GM20000 (cell line): ENCODE data around the gene UBALD1.

Source experiments
- DNase-seq: peaks from one replicate; pipeline ENCODE4 v3.0.0; 2012; ENCODE audit warnings: low spot score
- TF ChIP-seq, protein P1 (sequence below): IDR thresholded peaks from 2 replicates; pipeline ENCODE4 v1.5.1; 2012; ENCODE audit warnings: mild to moderate bottlenecking, control low read depth; ENCODE audit errors: extremely low read depth, missing control alignments

UBALD1 gene

DNA sequence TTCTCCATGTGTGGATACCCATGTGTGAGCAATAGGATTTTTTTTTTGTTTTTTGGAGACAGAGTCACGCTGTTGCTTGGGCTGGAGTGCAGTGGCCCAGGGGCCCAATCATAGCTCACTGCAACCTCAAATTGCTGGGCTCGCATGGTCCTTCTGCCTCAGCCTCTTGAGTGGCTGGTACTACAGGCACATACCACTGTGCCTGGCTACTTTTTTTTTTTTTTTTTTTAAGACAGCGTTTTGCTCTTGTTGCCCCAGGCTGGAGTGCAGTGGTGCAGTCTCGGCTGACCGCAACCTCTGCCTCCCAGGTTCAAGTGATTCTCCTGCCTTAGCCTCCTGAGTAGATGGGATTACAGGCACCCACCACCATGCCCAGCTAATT is 26.6 kb upstream of the UBALD1 start:
- TF ChIP-seq, protein P1, sequence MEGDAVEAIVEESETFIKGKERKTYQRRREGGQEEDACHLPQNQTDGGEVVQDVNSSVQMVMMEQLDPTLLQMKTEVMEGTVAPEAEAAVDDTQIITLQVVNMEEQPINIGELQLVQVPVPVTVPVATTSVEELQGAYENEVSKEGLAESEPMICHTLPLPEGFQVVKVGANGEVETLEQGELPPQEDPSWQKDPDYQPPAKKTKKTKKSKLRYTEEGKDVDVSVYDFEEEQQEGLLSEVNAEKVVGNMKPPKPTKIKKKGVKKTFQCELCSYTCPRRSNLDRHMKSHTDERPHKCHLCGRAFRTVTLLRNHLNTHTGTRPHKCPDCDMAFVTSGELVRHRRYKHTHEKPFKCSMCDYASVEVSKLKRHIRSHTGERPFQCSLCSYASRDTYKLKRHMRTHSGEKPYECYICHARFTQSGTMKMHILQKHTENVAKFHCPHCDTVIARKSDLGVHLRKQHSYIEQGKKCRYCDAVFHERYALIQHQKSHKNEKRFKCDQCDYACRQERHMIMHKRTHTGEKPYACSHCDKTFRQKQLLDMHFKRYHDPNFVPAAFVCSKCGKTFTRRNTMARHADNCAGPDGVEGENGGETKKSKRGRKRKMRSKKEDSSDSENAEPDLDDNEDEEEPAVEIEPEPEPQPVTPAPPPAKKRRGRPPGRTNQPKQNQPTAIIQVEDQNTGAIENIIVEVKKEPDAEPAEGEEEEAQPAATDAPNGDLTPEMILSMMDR: no peak
- no peak for DNase-seq

DNA sequence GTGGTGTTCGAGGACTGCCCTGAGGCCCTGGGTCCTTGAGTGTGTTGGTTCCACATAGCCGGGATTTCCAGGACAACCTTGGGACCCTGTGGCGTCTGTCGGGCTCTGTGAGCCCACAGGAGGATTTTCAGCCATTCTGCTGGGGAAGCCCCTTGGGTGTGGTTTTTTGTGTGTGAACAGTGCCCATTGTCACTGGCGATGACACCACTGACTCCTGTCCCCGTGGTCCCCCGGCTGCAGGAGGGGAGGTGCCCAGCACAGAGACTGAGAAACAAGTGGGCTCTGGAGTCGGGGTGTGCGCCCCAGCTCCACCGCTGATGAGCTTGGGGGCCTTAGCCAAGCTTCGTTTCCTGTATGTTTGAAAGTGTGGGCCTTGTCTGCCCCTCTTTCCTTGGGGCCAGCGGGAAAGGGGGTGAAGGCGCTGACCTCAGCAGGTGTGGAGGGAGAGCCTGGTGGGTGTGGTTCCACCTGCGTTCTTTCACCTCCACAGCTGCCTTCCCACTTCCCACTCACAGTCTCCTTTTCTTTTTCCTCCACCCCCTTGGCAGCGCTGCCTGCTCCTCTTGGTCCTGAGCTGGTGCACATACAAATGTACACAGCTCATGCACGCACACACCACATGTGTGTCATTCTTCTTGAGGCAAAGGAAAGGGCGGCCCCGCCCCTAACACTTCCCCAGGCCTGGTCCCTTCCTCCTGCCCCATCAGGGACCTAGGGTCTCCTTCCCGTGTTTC is 26.1 kb upstream of the UBALD1 start:
- no peak for DNase-seq
- TF ChIP-seq, protein P1: no peak

GRCh38 chr16:4639899-4640509 is 25.3 kb upstream of the UBALD1 start:
- TF ChIP-seq, protein P1: no peak
- no peak for DNase-seq

DNA sequence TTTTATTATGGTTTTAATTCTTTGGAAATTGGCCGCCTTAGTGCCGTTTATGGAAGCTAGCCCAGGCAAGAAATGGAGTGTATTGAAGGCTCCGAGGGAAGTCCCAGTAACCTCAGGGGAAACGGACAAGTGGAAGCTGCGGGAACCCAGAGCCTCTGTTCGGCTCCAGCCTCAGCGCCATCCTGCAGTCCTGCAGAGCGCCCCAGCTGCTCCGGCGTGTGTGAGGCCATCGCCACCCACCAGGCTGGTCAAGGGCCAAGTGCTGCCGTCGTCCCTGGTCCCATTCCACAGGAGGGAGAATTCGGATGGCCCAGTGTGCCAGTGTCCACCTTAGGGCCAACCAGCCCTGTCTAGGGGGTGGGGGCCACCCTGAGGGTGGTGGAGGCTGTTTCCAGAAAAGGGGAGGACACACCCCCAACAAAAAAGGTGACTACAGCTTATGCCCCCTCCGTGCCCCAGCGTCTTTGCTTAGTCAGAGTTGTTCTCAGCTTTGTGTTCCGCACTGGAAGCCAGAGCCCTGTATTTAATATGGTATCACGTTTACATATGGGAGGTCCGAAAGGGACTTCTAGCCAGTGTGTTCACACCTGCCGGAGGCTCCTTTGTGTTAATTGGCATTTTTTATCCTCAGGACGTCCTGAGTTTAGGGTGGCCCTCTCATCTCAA is 22.9 kb upstream of the UBALD1 start:
- no peak for DNase-seq
- TF ChIP-seq, protein P1: no peak

DNA sequence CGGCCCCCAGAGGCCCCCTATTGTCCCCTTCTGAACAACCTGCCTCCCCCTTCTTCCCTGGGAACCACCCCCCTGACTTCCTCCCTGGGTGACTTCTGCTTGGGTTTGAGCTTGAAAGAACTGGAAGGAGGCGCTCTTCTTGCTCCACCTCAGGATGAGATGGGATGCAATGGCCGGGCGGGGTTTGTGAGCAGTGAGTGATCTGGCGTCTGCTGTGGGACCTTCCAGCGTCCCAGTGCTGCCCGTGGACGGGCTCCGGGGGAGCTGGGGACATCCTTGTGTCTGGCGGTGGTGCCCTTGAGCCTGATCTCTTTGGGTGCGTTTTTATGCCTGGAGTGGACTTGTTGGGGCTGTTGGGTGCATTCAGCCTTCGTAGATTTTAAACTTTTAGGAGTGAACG is 21.5 kb upstream of the UBALD1 start:
- no peak for DNase-seq
- TF ChIP-seq, protein P1: no peak

DNA sequence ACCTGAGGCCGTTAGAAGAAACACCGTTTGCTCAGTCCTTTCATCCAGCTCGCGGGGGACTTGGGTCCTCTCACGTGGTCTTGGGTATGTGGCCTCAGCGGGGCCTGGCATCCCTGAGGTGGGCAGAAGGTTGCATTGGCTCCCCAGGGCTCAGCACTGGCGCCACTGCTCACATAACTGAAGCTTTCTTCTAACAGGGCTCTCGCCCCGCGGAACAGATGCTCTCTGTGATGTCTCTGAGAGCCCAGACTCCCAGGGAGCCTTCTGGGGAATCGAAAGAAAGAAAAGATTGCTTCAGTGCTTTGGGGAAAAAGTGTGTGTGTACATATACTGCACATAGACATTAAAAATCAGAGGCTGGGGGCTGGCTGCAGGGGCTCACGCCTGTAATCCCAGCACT is 20.1 kb upstream of the UBALD1 start:
- DNase-seq: no peak
- TF ChIP-seq, protein P1: no peak
